HG03520 (cell line): ENCODE results near the gene ATE1.
"Not testable (repeated sequence)": the region's sequence is repeated elsewhere in the genome, so short reads cannot be mapped to it uniquely, and the experiment has no call there.

Source experiments
- ATAC-seq: cut with Tn5 transposase; IDR thresholded peaks from one replicate; pipeline ENCODE4 v1.9.1; 2021; ENCODE audit warnings: mild to moderate bottlenecking, moderate library complexity; ENCODE audit not compliant: unreplicated experiment

ATE1 gene

GRCh38 chr10:121796342-121796741 is 131.5 kb downstream of the ATE1 start:
- ATAC-seq: no peak

- ATAC-seq: no peak
These were observed 135.6 kb downstream of the ATE1 start for GRCh38 chr10:121792198-121792597.

- no peak for ATAC-seq
These were observed 136.1 kb downstream of the ATE1 start for GRCh38 chr10:121791761-121792160.

- no peak for ATAC-seq
These were observed 139.1 kb downstream of the ATE1 start for GRCh38 chr10:121788717-121789116.

GRCh38 chr10:121788115-121788514 is 139.7 kb downstream of the ATE1 start:
- ATAC-seq: no peak

GRCh38 chr10:121787169-121787568 is 140.7 kb downstream of the ATE1 start:
- ATAC-seq: no peak

GRCh38 chr10:121783782-121784372 is 144.0 kb downstream of the ATE1 start:
- no peak for ATAC-seq

- no peak for ATAC-seq
These were observed 146.7 kb downstream of the ATE1 start for GRCh38 chr10:121781101-121781500.

GRCh38 chr10:121774813-121775212 is 153.0 kb downstream of the ATE1 start:
- ATAC-seq: no peak

- ATAC-seq: no peak
These were observed 153.4 kb downstream of the ATE1 start for GRCh38 chr10:121774404-121774803.

GRCh38 chr10:121772884-121773283 is 154.9 kb downstream of the ATE1 start:
- ATAC-seq: no peak

GRCh38 chr10:121772406-121772805 is 155.4 kb downstream of the ATE1 start:
- ATAC-seq: no peak

- no peak for ATAC-seq
These were observed 155.9 kb downstream of the ATE1 start for GRCh38 chr10:121771966-121772365.

GRCh38 chr10:121766426-121766825 is 161.4 kb downstream of the ATE1 start:
- no peak for ATAC-seq

- no peak for ATAC-seq
These were observed 162.6 kb downstream of the ATE1 start for GRCh38 chr10:121765204-121765603.

- no peak for ATAC-seq
These were observed 163.4 kb downstream of the ATE1 start for GRCh38 chr10:121764233-121764942.

- not testable (repeated sequence) for ATAC-seq
These were observed 170.6 kb downstream of the ATE1 start for GRCh38 chr10:121757241-121757640.

GRCh38 chr10:121755496-121755895 is 172.3 kb downstream of the ATE1 start:
- ATAC-seq: not testable (repeated sequence)

- no peak for ATAC-seq
These were observed 173.2 kb downstream of the ATE1 start for GRCh38 chr10:121754666-121755065.

GRCh38 chr10:121753726-121754476 is 173.9 kb downstream of the ATE1 start:
- ATAC-seq: peak; percentile 93

- ATAC-seq: no peak
These were observed 176.6 kb downstream of the ATE1 start for GRCh38 chr10:121751191-121751760.
